HK-2 (cell line): ENCODE data around the gene RFLNA.
"Not testable (repeated sequence)": the region's sequence is repeated elsewhere in the genome, so short reads cannot be mapped to it uniquely, and the experiment has no call there.

Experiments used
- DNase-seq: peaks from one replicate; pipeline ENCODE4 v3.0.0-alpha.2; 2018; ENCODE audit not compliant: unreplicated experiment

RFLNA gene

DNA sequence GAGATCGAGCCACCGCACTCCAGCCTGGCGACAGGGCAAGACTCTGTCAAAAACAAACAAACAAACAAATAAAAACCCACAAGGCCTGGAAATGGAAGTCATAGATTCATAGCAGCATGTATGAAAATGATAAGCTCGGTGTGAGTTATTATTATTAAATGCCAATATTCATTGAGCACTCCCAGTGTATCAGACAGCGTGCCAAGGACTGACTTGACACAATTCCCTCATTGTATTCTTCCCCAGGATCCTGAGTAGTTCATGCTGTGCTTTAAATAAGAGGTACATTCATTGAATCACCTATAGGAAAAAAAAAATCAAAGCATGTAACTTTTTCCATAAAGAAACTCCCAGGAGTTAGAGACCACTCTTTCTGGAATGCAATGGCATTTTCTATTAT lies 12.6 kb upstream of the RFLNA start:
- no peak for DNase-seq

DNA sequence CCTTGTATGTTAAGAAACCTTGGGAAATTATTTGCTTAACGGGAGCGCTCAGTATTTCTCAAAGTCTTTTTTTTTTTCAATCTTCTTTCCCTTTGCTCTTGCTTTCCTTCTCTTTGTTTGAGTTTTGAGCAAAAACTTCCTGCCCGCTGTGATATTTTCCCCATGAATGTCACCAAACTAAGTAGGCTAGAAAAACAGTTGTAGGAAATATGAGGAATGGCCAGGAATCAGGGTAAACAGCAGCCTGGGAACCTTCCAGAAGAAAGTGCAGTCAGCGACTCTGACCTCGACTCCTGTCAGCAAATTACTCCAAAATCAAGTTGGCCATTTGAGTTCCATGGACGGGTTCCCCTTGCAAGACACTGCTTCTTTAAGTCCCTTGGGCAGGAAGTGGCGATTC lies 11.6 kb upstream of the RFLNA start:
- DNase-seq = no peak

DNA sequence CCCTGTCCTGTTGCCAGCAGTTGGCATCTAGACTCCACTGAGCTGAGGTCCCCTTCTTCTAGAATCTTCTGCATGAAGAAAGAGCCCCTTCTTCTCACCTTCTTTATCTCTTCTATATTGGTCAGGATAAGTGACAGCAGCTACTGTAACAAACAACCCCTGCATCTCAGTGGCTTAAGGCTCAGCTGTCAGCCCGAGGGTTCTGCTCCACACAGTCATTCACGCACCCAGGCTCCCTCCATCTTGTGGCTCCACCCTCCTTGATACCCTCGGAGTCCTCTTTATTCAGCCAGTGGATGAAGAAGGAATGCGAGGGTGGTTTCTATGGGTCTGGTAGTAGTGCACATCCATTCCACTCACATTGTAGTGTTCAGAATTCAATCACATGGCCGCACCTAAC lies 10.5 kb upstream of the RFLNA start:
- no peak for DNase-seq

DNA sequence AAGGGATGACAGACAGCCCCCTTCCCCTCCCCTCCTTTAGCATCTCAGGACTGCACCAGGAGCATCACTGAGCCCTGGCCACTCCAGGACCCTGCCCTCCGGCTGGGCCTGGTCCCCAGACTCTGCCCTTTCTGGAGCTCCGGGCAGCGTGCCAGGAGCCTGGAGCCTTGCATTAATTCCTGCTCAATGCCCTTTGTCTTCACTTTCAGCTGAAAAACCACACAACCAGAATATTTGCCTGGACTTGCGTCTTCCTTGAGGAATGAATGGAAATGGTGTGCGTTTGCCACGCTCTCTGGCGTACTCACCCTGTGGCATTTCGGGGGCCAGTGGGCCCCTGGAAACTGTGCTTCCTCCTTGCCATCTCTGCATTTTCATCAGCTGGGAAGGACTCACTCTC lies 8.5 kb upstream of the RFLNA start:
- DNase-seq = no peak

DNA sequence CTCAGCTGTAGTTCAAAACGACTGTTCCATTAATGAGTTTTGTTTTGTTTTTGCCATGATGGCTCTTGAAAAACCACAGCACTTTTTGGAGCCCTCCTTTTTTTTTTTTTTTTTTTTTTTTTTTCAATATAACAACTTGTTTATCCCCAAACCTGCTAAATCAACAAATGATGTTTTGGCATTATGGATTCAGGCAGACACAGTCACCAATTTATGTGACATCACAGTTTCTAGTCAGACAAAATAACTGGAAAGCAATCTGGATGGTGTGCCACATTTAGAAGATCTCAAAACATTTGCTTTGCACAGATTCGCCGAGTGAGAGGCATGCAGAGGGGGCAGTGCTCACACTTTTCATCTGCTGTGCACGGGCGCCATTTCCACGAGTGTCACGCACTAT lies 7.9 kb upstream of the RFLNA start:
- no peak for DNase-seq

DNA sequence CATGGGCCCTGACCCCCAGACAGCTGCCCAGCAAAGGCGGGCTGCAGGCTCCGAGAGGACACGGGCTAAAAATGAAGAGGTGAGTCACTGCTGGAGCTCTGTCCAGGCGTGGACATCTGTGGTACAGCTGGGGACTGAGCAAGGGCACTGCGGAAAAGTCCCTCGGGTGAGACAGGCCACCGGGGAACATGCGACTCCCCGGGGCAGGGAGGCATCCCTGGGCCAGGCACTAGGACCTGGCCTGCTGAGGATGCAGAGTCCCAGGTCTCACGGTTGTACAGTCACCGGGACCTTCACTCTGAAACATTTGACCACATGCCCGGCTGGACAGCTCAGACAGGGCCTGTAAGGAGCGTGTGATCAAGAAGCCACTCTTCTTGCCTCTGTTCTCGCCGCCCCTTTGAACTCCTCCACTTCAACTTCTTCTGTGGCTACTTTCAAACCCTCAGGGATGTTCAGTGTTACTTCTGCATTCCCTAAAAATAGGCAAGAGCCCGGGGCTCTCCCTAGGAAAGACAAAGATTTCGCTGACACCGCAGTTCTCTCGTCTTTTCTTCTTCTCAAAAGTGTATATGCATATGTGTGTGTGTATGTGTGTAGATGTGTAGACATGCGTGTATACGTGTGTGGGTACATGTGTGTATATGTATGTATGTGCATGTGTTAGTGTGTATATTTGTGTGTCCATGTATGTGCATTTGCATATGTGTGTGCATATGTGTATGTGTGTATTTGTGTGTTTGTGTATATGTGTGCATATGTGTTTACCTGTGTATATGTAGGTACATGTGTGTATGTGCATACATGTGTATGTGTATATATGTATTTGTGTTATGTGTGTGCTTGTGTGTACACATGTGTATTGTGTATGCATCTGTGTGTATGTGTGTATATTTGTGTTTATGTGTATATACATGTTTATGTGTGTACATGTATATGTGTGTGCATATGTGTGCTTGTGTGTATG lies 5.0 kb upstream of the RFLNA start:
- DNase-seq = peak; percentile 40

DNA sequence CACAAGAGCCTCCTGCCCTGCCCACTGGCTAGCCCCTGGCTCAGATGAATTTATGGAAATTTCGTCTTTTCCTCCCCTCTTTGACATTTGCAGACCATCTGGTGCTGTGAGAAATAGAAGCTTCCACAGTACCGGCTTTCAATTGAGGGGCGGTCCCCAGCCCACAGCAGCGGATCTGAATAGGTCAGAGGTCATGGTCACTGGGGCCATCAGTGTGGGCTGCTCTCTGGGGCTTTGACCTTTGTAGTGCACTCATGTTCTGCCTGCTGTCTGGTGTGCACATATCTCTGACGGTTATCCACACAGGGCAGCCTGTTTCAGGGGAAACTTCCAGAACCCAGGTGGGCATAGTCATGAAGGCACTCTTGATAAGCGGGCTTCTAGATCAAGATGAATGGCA lies 2.5 kb upstream of the RFLNA start:
- no peak for DNase-seq

DNA sequence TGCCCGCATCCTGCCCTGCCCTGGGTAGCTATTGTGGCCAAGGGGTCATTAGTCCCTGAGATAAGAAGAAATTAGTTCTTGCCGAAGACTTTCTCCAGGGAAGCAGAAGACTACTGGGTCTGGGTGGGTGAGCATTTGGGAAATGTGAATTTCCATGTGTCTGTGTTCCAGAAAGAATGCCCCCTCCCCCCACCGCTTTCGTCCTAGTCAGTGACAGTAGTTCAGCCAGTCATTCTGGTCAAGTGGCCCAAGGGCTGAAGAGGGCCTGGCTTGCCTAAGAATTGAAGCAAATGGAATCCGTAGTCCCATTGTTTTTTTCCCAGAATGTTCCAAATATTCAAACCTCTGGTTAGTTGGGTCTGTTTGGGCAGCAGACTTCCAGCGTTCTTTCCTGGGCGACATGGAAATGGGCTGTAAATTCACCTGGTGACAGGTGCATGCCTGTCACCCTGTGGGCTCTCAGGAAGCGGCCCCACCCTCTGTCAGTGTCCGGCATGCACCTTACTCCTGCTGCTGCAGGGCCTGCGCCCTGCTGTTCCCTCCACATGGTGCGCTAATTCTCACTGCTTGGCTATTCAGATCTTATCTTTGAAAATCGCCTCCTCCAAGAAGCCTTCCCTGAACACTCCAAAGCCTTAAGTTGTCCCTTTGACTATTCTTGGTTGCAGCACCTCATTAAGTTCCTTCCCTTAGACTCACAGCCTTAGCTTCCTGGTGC lies 1.4 kb upstream of the RFLNA start:
- DNase-seq = no peak

DNA sequence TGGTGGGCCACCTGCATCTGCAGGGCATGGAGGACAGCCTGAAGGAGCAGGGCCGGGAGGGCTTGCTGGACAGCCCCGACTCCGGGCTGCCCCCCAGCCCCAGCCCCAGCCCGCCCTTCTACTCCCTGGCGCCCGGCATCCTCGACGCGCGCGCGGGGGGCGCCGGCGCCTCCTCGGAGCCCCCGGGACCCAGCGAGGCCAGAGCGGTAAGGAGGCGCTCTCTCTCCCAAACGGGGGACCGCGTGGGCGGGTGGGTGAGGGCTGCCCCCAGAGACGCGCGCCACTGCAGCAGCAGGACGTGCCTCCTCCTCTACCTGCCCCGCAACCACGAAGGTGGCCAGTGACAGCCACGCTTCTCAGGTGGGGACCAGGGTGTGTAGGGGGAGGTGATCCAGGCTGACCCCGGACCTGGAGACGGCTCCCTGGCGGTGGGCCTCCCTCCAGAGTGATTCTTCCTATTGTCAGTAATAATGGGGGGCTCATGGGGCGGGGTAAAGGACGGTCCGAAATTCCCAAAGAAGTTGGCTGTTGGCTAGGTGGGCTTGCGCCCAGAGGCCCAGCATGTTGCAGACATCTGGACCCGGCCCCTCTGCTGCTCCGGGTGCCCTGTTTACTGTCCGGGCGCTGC lies 652 bp downstream of the RFLNA start:
- no peak for DNase-seq

DNA sequence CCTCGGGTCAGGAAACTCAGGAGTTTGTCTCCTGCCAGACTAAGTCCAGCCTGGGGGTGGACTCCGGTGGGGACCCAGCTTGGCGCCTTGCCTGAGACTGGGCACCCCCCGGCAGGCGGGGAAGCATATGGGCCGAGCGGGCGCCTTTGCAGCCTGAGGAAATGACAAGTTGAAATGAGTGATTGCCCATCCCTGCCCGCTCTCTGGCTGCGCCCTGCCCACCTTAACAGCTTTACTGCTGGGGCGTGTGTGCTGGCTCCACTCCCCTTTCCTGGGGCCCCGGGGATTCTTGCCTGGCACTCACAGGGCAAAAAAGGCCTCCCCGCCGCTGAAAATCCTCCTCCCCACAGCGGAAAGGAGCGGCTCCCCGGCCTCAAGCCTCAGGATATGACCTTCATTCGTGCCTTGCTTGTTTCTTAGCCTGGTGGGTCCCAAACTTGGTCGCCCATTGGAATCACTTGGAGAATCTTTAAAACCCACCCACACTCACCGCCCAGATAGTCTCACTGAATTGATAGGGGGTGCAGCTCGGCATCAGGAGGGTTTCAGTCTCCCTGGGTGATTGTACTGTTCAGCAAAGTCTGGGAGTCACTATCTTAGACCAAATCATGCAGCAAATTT lies 1.5 kb downstream of the RFLNA start:
- DNase-seq = no peak

DNA sequence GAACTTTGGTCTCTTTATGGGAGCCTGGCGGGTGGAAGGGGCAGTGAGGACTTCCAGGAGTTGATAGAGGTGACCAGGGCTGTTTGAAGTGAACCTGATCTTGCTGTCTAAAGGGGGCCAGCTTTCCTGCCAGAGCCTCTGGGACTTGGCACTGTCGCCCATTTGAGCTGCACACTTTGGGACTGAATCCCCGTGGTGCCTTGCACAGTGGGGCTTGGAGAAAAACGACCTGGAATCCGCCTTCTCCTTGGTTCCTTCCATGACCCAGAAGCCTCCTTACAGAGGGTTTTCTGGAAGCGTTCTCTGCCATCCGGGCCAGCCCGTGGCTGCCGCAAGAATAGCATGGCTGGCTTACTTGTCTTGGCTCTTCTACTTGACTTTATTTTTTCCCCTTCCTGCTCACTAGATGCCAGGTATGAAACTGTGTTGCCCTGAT lies 2.0 kb downstream of the RFLNA start:
- DNase-seq = no peak

DNA sequence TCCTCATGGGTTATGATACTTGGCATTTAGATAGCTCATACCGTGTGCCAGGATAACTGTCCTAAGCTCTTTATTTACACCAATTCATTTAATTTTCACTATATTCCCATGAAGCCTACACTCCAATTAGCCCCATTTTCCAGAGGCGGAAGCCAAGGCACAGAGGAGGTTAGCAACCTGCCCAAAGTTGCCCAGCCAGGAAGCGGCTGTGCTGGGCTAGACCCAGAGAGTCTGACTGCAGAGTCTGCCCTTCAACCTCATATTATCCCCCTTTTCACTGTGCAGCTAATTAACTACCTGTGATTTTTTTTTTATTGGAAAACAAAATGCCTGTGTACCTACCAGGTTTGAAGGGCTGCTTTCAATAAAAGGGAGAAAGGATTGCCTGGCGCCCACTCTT lies 2.5 kb downstream of the RFLNA start:
- no peak for DNase-seq

DNA sequence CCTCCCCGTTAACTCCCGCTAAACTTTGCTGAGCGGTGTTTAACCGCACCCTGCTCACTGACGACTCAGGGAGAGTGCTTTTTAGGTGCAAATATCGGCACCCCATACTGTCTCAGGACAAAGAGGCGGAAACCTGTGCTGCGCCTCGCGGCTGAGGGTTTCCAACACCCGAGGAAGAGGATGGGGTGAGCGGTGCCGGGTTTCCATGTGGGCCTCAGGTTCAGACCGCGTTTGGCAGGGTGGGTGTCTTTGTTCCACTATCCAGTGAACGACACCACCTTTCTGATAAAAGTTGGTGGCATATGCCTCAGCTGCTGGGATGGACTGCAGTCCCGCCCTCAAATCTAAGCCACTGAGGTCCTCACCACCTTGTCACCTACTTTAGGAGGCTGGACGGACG lies 3.0 kb downstream of the RFLNA start:
- DNase-seq = no peak

DNA sequence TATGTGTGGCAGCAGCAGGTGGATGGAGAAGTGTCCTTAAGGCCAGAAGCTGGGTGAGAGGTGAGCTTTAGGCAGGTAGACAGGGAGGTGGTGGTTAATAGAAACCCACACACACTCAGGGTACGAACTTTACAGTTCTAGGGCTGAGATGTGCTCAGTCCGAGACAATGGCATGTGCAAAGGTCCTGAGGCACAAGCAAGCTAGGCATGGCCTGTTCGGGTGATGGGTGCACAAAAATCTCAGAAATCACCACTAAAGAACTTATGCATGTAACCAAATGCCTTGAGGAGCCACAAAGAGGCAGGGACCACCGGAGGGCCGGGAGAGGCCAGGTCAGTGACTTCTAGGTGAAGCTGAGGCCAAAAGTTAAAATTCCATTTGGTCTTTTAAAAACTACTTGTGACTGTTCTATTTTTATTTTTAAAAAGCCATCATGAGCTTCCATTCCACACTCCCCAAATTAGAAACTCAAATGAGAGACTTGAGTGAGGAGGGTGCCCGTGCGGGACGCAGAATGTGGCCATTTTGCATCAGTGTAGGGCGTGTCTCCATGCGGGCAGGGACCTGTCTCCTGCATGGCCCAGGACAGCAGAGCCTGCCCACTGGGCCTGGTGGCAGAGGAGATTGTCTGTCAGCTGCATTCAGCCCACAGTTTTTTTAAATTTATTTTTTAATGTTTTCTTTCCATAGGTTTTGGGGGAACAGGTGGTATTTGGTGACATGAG lies 4.0 kb downstream of the RFLNA start:
- DNase-seq = no peak

DNA sequence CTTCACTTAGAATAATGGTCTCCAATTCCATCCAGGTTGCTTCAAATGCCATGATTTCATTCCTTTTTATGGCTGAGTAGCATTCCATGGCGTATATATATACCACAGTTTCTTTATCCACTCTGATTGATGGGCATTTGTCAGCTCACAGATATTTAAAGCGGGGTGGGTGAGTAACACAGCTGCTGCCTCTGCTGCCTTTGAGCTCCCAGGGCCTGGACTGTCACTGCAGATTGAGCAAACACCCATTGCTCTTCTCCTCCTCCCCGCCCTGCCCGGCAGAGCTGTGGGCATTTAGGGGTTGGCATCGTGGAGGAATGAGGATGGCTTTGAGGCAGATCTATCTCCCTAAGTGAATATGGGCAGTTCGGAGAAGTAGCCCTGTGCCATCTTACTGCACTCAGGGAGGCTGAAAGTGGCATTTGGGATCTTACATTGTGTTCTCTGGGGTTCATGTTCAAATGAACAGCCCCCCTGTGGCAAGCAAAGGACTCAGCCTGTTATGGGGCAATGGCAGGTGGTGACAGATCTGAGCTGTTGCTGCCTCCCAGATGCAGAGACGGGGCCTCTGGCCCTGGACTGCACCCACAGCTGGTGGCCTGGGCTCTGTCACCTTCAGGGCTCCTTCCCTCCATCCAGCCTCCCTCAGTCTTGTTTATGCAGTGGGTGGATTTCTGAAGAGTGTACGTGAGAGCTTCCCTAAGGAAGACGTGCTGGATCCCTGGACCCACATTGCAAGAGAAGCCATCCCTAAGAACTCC lies 4.9 kb downstream of the RFLNA start:
- no peak for DNase-seq

DNA sequence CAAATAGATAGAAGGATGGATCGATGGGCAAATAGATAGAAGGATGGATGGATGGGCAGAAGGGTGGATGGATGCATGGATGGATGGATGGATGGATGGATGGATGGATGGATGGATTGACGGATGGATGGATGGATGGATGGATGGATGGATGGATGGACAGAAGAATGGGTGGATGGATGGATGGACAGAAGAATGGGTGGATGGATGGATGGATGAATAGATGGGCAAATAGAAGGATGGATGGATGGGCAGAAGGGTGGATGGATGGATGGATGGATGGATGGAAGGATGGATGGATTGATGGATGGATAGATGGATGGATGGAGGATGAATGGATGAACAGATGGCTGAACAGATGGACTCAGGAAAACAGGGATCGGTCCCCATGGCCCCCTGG lies 5.8 kb downstream of the RFLNA start:
- not testable (repeated sequence) for DNase-seq

DNA sequence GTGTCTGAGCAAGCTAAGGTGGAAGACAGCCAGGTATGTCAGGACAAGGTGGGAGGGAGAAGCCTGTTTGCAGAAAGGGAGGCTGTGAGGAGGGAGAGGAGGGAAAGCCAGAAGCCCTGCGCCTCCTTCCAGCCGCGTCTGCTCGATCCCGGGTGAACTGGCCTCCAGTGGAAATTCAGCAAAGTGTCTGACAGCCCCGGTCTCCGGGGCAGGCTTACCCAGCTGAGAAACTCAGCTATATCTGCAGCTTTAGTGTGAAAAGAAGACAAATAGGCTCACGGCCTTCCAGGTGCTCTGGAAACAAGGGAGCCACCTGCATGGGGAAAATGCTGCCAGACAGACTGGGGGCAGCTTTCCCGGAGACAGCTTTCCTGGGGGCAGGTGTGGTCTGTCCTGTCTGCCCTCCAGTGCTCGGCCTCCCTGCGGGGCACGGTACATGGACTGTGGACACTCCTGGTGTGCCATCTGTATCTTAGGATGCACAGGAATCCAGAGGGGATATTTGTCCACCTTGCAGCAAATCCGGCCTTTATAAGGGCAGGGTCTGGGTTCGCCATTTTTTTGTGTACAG lies 6.3 kb downstream of the RFLNA start:
- DNase-seq = no peak

DNA sequence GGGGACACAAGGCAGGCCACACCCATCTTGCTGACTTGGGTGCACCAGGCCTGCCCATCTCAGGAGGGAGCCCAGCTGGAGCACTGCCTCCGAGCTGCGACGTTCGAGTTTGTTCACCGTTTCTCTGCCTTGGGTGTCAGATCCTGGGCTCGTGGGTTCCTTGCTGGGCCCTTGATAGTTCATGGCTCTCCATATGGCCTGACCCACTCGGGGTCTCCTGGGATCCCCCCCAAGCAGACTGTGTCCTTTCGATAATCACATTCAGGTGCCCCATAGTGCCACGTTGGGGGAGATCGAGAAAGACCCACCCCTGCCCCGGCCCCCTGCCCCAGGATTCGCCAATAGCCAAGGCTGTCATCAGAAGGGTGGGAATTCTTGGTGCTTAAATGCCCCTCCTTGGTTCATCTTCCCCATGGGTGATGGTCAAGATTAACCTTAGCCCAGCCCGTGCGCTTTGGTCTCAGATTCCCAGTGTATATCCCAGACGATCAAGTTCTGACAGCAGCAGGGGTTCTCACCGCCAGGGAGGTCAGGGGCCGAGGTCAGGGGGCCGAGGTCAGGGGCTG lies 7.4 kb downstream of the RFLNA start:
- DNase-seq = no peak

DNA sequence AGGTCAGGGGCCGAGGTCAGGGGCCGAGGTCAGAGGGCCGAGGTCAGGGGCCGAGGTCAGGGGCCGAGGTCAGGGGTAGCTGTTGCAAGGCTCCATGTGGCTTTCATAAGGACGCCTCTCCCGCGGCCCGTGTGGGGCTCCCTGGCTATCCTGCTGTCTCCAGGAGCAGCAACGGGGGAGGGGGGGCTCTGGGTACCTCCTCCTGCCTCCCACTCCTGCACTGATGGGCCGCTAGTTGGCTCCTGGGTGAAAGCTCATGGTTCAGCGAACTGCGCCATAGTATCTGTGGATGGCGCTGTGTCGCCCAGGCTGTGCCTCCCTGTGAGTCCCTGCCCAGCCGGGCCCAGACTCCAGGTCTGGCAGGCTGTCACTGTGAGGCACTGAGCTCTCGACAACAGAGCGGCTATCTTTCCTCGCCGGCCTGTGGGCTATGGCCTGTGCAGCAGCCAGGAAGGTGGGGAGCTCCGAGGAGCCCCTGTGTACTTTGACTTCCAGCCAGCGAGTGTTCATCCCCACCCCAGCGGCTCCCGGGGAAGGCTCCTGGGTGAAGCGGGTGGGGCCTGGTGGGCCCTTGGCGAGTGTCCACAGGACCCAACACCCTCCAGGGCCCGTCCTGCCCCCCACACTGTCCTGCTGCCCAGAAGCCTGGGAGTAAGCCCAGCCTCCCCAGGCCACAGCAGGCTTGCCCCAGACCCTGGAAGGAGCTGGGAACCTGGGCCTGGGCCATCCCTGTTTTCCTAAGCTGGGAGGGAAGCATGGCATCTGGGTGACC lies 8.1 kb downstream of the RFLNA start:
- DNase-seq = no peak
